Adrenal gland (tissue), 12 donors: ENCODE results near the gene KRTAP3-2. TPM values are rescaled to one million over a fixed set of nuclear protein-coding genes. Genes with fewer than 3 reads are reported as not detected.

Source experiments
- DNase-seq, 7 donors: peaks; one replicate each; pipeline ENCODE4 v3.0.0-alpha.2; 2019 to 2020
- H3K27ac ChIP-seq, 5 donors: fragments of 200-600 bp; sonication (generic) in 4 of 5; 1 replicate in 3 of 5; 2 replicates in 2 of 5; pipeline versions ENCODE4 v1.5.1 to v1.8.0; 2016 to 2020; ENCODE audit warnings: mild to moderate bottlenecking in 1 of 5
- H3K27me3 ChIP-seq: fragments of 200-600 bp; 2 replicates; pipeline ENCODE4 v1.8.0; 2021
- H3K36me3 ChIP-seq, 2 donors: fragments of 200-600 bp; replicated peaks in 1 of 2; 1 replicate in 1 of 2; 2 replicates in 1 of 2; pipeline versions ENCODE4 v1.5.1 to v1.8.0; 2018 to 2022
- H3K4me1 ChIP-seq, 2 donors: fragments of 200-600 bp; replicated peaks in 1 of 2; 1 replicate in 1 of 2; 2 replicates in 1 of 2; pipeline versions ENCODE4 v1.5.1 to v1.8.0; 2018 to 2021
- H3K4me3 ChIP-seq, 4 donors: fragments of 200-600 bp; sonication (generic) in 3 of 4; one replicate each; pipeline ENCODE4 v1.5.1; 2016 to 2018
- H3K9me3 ChIP-seq, 3 donors: fragments of 200-600 bp; sonication (generic) in 1 of 3; replicated peaks in 1 of 3; 1 replicate in 2 of 3; 2 replicates in 1 of 3; pipeline versions ENCODE4 v1.5.1 to v1.8.0; 2016 to 2021
- CTCF ChIP-seq, 6 experiments: fragments of 450-650 bp in 4 of 6; fragments of 200-600 bp in 2 of 6; sonication (generic) in 1 of 6; IDR thresholded peaks; 1 replicate in 5 of 6; 2 replicates in 1 of 6; pipeline versions ENCODE4 v1.5.1 to v1.8.0; 2016 to 2021; ENCODE audit warnings: antibody characterized with exemption in 6 of 6, mild to moderate bottlenecking in 2 of 6, moderate library complexity in 1 of 6
- POLR2A ChIP-seq, 2 donors: fragments of 450-650 bp; IDR thresholded peaks; one replicate each; pipeline ENCODE4 v1.6.1; 2017; ENCODE audit warnings: antibody characterized with exemption in 2 of 2, mild to moderate bottlenecking in 2 of 2, moderate library complexity in 1 of 2
- WGBS, 4 donors: extraction: QIAGEN DNeasy Blood & Tissue Kit in 2 of 4; methylation state at CpG; one replicate each; pipeline versions ENCODE4 v1.1.5 to v1.1.7; 2013 to 2017; 5-methylcytosine and 5-hydroxymethylcytosine counted together
- intact Hi-C, 2 donors: fragments of 100-400 bp; cut with DNase I; formaldehyde crosslinking; loops; one replicate each; pipeline versions ENCODE4 v1.14.1 to v1.15.0; 2022 to 2023
- polyA plus RNA-seq, 3 donors: library from polyadenylated mRNA; stranded (reverse); fragments of 200-250 nt in 2 of 3; fragments of 350-450 nt in 1 of 3; fragmentation: Illumina TruSeq in 1 of 3; extraction: RNeasy Lipid Tissue Mini Kit (QIAGEN cat#74804) in 1 of 3; gene quantifications; one replicate each; pipeline ENCODE4 v1.2.3, GENCODE V29; 2013 to 2014
- total RNA-seq, 9 donors: library from RNA; depleted of rRNA in 4 of 9; stranded (reverse); fragments of >200 nt in 4 of 9; fragments of 120-200 nt in 1 of 9; fragmentation: NEBNext Ultra II Directional in 1 of 9; extraction: Animal tissue kit (Norgen Biotek cat#: 25700) in 1 of 9; gene quantifications; one replicate each; pipeline versions ENCODE4 v1.1.0 to v1.2.4, GENCODE V29; 2013 to 2023
- donor health status: healthy with polysubstance abuse.
- donor health status: Bipolar disorder and iron deficiency.
- donor health status: DM: yes; HTN: yes; CAD: no.
- donor health status: DM: no; HTN: no; CAD: no.
- donor health status: DM: no; HTN: no; CAD: no.
- donor health status: DM: yes; HTN: yes; CAD: no.

The KRTAP3-2 gene
- total and polyA plus RNA-seq, 12 donors, result not detected

GRCh38 chr17:40958086-40958953 is 41.4 kb downstream of the KRTAP3-2 start:
- WGBS, 4 donors, result 81 to 87% (median 84%) methylated on average over 12 of the region's 12 CpGs
- H3K36me3 ChIP-seq, result no peaks in the 10 kb centered on the region
- no peaks in the 10 kb centered on the region for H3K9me3 ChIP-seq
- TF ChIP-seq CTCF (IDR thresholded peaks at IDR 0.05) (no peak), POLR2A (IDR thresholded peaks at IDR 0.05) (no peak)
- no peaks in the 10 kb centered on the region for H3K4me1 ChIP-seq
- no peak overlapping the region for H3K4me3 ChIP-seq
- H3K27me3 ChIP-seq, result no peaks in the 10 kb centered on the region
- intact Hi-C loops, result loop anchor here in 1 of 2 donors (10.0 kb wide), 1 partner anchor 376 kb away; no protein-coding TSS in a partner anchor
- H3K27ac ChIP-seq, result no peak overlapping the region
- DNase-seq, result no peak

GRCh38 chr17:40956401-40957254 is 43.1 kb downstream of the KRTAP3-2 start:
- WGBS, 4 donors, result 64 to 77% (median 71%) methylated on average over 8 of the region's 8 CpGs
- Histone ChIP-seq H3K27me3 (no peaks in the 10 kb centered on the region), H3K27ac (no peak overlapping the region), H3K4me1 (no peaks in the 10 kb centered on the region), H3K36me3 (no peaks in the 10 kb centered on the region), H3K4me3 (no peak overlapping the region), H3K9me3 (no peaks in the 10 kb centered on the region)
- no peak for DNase-seq
- no peak for TF ChIP-seq CTCF (IDR thresholded peaks at IDR 0.05)
- intact Hi-C loops, result loop anchor here in 1 of 2 donors (10.0 kb wide), 1 partner anchor 378 kb away; no protein-coding TSS in a partner anchor

- intact Hi-C loops, result loop anchor here in 1 of 2 donors (10.0 kb wide), 1 partner anchor 381 kb away; no protein-coding TSS in a partner anchor
- Histone ChIP-seq H3K36me3 (no peaks in the 10 kb centered on the region), H3K4me1 (no peaks in the 10 kb centered on the region), H3K27me3 (no peaks in the 10 kb centered on the region), H3K9me3 (no peaks in the 10 kb centered on the region), H3K4me3 (no peak overlapping the region), H3K27ac (no peak overlapping the region)
- DNase-seq, result no peak
- WGBS, 4 donors, result 73 to 80% (median 76%) methylated on average over 2 of the region's 2 CpGs
- TF ChIP-seq POLR2A (IDR thresholded peaks at IDR 0.05) (no peak), CTCF (IDR thresholded peaks at IDR 0.05) (no peak)
Measured at GRCh38 chr17:40953881-40954280, 45.8 kb downstream of the KRTAP3-2 start.

- no peaks in the 10 kb centered on the region for H3K36me3 ChIP-seq
- no peaks in the 10 kb centered on the region for H3K9me3 ChIP-seq
- DNase-seq, result no peak
- WGBS, 4 donors, result 45 to 72% (median 53%) methylated on average over 1 of the region's 1 CpG
- peaks cover 4% of the 10 kb centered on the region for H3K27me3 ChIP-seq
- TF ChIP-seq CTCF (IDR thresholded peaks at IDR 0.05) (no peak), POLR2A (IDR thresholded peaks at IDR 0.05) (no peak)
- H3K27ac ChIP-seq, result no peak overlapping the region
- no peaks in the 10 kb centered on the region for H3K4me1 ChIP-seq
- intact Hi-C loops, result loop anchor here in 1 of 2 donors (10.0 kb wide), 1 partner anchor 382 kb away; no protein-coding TSS in a partner anchor
- no peak overlapping the region for H3K4me3 ChIP-seq
Measured at GRCh38 chr17:40952661-40953060, 47.0 kb downstream of the KRTAP3-2 start.
